Activated CD8-positive, alpha-beta memory T cell treated with anti-CD3 and anti-CD28 coated beads, Interleukin-2, amount 50 U/mL, for 1 hour (primary cell): ENCODE measurements around the gene TSNAXIP1.
"Not testable (repeated sequence)": the region's sequence is repeated elsewhere in the genome, so short reads cannot be mapped to it uniquely, and the experiment has no call there.

Experiments used
- DNase-seq: peaks from one replicate; pipeline ENCODE4 v3.0.0-alpha.2; 2020; ENCODE audit errors: extremely low read depth

The TSNAXIP1 gene

GRCh38 chr16:67833415-67834241 is 26.9 kb downstream of the TSNAXIP1 start:
- DNase-seq, result peak; percentile 72

GRCh38 chr16:67834242-67834614 is 27.5 kb downstream of the TSNAXIP1 start:
- no peak for DNase-seq

GRCh38 chr16:67837190-67837589 is 30.5 kb downstream of the TSNAXIP1 start:
- DNase-seq, result not testable (repeated sequence)

- DNase-seq, result no peak
Observed at GRCh38 chr16:67837811-67838210, 31.1 kb downstream of the TSNAXIP1 start.

- no peak for DNase-seq
Observed at GRCh38 chr16:67841198-67841815, 34.6 kb downstream of the TSNAXIP1 start.

GRCh38 chr16:67841816-67842508 is 35.3 kb downstream of the TSNAXIP1 start, which contains the start of gene THAP11:
Gene THAP11 (plus strand): TSS chr16:67842320. CDS start chr16:67842555, 235 bp downstream.
- DNase-seq, result peak; percentile 88

- no peak for DNase-seq
Observed at GRCh38 chr16:67842509-67843342, 36.0 kb downstream of the TSNAXIP1 start.

- DNase-seq, result no peak
Observed at GRCh38 chr16:67843343-67843765, 36.7 kb downstream of the TSNAXIP1 start.

GRCh38 chr16:67844497-67844896 is 37.8 kb downstream of the TSNAXIP1 start:
- no peak for DNase-seq

GRCh38 chr16:67845291-67846062 is 38.8 kb downstream of the TSNAXIP1 start:
- no peak for DNase-seq

- no peak for DNase-seq
Observed at GRCh38 chr16:67846063-67846319, 39.3 kb downstream of the TSNAXIP1 start.

- DNase-seq, result peak; percentile 86
Observed at GRCh38 chr16:67846320-67847063, 39.8 kb downstream of the TSNAXIP1 start, which contains the start of gene NUTF2. Gene NUTF2 (plus strand): TSS chr16:67846933. CDS start chr16:67865131, 18,198 bp downstream.

- no peak for DNase-seq
Observed at GRCh38 chr16:67847064-67847861, 40.6 kb downstream of the TSNAXIP1 start, which contains the start of gene CENPT. Gene CENPT (minus strand): TSS chr16:67847693. CDS start chr16:67833859, 13,834 bp downstream.

GRCh38 chr16:67848118-67848517 is 41.4 kb downstream of the TSNAXIP1 start:
- DNase-seq, result no peak

GRCh38 chr16:67853670-67854069 is 47.0 kb downstream of the TSNAXIP1 start:
- DNase-seq, result no peak

GRCh38 chr16:67855789-67856188 is 49.1 kb downstream of the TSNAXIP1 start:
- DNase-seq, result no peak

- no peak for DNase-seq
Observed at GRCh38 chr16:67856927-67857546, 50.3 kb downstream of the TSNAXIP1 start.

- no peak for DNase-seq
Observed at GRCh38 chr16:67857547-67858233, 51.0 kb downstream of the TSNAXIP1 start.
